ENCODE measurements around the gene TNFRSF1B. TPM values are rescaled to one million over a fixed set of nuclear protein-coding genes. Genes with fewer than 3 reads are reported as not detected.

TNFRSF1B gene
- total and polyA plus RNA-seq, 5 donors from 2014 or later, result 252 to 450 (median 394) TPM

DNA sequence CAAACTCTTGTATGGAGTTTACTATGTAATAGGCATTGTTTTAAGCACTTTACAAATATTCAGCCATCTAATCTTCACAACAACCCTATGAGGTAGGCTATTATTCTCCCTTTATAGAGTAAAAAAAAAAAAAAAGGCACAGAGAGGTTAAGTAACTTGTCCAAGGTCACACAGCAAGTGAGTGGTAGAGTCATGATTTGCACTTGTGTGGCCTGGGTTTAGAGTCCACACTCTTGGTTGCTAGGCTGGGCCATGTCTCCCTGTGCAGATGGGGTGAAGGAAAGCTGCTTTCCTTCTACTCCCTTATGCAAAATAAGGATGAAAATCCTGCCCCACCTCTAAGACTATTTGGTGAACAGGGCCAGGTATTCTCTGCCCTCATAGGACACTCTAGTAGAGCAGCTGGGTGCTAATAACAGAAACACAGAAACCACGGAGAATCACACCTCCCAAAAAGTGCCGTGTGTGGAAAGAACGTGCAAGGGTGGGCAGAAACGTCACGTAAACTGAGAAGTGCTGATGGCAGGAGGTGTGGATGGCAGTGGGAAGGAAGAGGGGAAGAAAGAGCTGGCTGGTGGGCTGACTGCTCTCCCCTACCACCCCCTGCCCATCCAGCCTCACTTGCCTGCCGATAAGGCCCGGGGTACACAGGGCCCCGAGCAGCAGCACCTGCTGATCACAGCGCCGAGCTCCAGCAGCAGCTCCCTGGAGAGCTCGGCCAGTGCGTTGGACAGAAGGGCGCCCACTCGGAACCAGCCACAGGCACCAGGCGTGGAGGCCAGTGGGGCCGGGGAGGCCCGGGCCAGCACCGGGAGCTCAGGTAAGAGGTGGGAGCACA is 34.8 kb downstream of the TNFRSF1B start:
- no peaks in the 10 kb centered on the region for H3K9me3 Mint-ChIP-seq
- H3K27me3 ChIP-seq (ENCODE audit: control insufficient read depth, insufficient read depth, low read length), result no peaks in the 10 kb centered on the region
- H3K4me1 Mint-ChIP-seq, result peaks cover 19 to 88% (median 39%) of the 10 kb centered on the region in 4 donors
- H3K36me3 Mint-ChIP-seq, result peaks cover 28% of the 10 kb centered on the region
- DNase-seq (peak in 1 of 3 donors; percentile 20), ATAC-seq (ENCODE audit: low read depth in 2 of 2) (no peak)
- peak overlapping the region in 2 of 4 donors; percentile 66 to 73 for H3K4me3 Mint-ChIP-seq
- no peaks in the 10 kb centered on the region for H3K9me3 ChIP-seq (ENCODE audit: control insufficient read depth in 2 of 2, low read length in 2 of 2)
- no peak overlapping the region for H3K4me3 ChIP-seq (ENCODE audit: low read depth, low read length)
- H3K4me1 ChIP-seq (ENCODE audit: control insufficient read depth, insufficient read depth, low read length, poor library complexity, severe bottlenecking), result peaks cover 55% of the 10 kb centered on the region
- no peaks in the 10 kb centered on the region for H3K27me3 Mint-ChIP-seq
- peak overlapping the region; percentile 75 for H3K27ac ChIP-seq (ENCODE audit: insufficient read depth, low read length, poor library complexity, severe bottlenecking)
- peaks cover 79% of the 10 kb centered on the region for H3K36me3 ChIP-seq (ENCODE audit: control insufficient read depth, insufficient read depth, low read length)
- H3K27ac Mint-ChIP-seq, result peak overlapping the region; percentile 72 to 94 (median 83)

DNA sequence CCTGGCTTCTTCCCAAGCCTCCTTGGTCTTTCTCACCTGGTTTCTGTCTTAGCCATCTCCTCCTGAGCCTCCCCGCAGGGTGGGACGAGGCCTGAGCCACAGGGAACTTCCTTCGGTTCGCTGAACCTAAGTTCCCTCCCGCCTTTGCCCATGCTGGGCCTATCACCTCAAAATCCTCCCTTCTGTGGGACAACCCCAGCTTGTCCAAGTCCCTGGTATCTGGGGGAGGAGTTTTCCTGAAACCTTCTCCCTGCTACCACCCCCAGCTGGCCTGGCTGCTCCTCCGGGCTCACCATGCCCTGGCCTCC is 35.4 kb downstream of the TNFRSF1B start:
- Histone ChIP-seq H3K36me3 (ENCODE audit: control insufficient read depth, insufficient read depth, low read length) (peaks cover 80% of the 10 kb centered on the region), H3K27ac (ENCODE audit: insufficient read depth, low read length, poor library complexity, severe bottlenecking) (peak overlapping the region; percentile 75), H3K4me1 (ENCODE audit: control insufficient read depth, insufficient read depth, low read length, poor library complexity, severe bottlenecking) (peaks cover 60% of the 10 kb centered on the region), H3K9me3 (ENCODE audit: control insufficient read depth in 2 of 2, low read length in 2 of 2) (no peaks in the 10 kb centered on the region), H3K4me3 (ENCODE audit: low read depth, low read length) (no peak overlapping the region), H3K27me3 (ENCODE audit: control insufficient read depth, insufficient read depth, low read length) (no peaks in the 10 kb centered on the region)
- peak overlapping the region in 1 of 4 donors; percentile 83 for H3K4me3 Mint-ChIP-seq
- no peaks in the 10 kb centered on the region for H3K9me3 Mint-ChIP-seq
- H3K27me3 Mint-ChIP-seq, result no peaks in the 10 kb centered on the region
- H3K36me3 Mint-ChIP-seq, result peaks cover 28% of the 10 kb centered on the region
- DNase-seq (no peak), ATAC-seq (ENCODE audit: low read depth in 2 of 2) (no peak)
- H3K4me1 Mint-ChIP-seq, result peaks cover 19 to 84% (median 37%) of the 10 kb centered on the region in 4 donors
- H3K27ac Mint-ChIP-seq, result peak overlapping the region in 2 of 3 donors; percentile 91 to 94

GRCh38 chr1:12202577-12202976 is 35.8 kb downstream of the TNFRSF1B start:
- no peak overlapping the region for H3K4me3 ChIP-seq (ENCODE audit: low read depth, low read length)
- Mint-ChIP-seq H3K4me3 (peak overlapping the region; percentile 39 to 83 (median 58)), H3K4me1 (peaks cover 19 to 80% (median 37%) of the 10 kb centered on the region in 4 donors), H3K9me3 (no peaks in the 10 kb centered on the region), H3K36me3 (peaks cover 28% of the 10 kb centered on the region), H3K27me3 (no peaks in the 10 kb centered on the region), H3K27ac (peak overlapping the region; percentile 91 to 94 (median 92))
- no peaks in the 10 kb centered on the region for H3K27me3 ChIP-seq (ENCODE audit: control insufficient read depth, insufficient read depth, low read length)
- H3K36me3 ChIP-seq (ENCODE audit: control insufficient read depth, insufficient read depth, low read length), result peaks cover 78% of the 10 kb centered on the region
- H3K27ac ChIP-seq (ENCODE audit: insufficient read depth, low read length, poor library complexity, severe bottlenecking), result peak overlapping the region; percentile 75
- peaks cover 61% of the 10 kb centered on the region for H3K4me1 ChIP-seq (ENCODE audit: control insufficient read depth, insufficient read depth, low read length, poor library complexity, severe bottlenecking)
- H3K9me3 ChIP-seq (ENCODE audit: control insufficient read depth in 2 of 2, low read length in 2 of 2), result no peaks in the 10 kb centered on the region
- no peak for ATAC-seq (ENCODE audit: low read depth in 2 of 2)
- DNase-seq, result peak in 1 of 3 donors; percentile 16

DNA sequence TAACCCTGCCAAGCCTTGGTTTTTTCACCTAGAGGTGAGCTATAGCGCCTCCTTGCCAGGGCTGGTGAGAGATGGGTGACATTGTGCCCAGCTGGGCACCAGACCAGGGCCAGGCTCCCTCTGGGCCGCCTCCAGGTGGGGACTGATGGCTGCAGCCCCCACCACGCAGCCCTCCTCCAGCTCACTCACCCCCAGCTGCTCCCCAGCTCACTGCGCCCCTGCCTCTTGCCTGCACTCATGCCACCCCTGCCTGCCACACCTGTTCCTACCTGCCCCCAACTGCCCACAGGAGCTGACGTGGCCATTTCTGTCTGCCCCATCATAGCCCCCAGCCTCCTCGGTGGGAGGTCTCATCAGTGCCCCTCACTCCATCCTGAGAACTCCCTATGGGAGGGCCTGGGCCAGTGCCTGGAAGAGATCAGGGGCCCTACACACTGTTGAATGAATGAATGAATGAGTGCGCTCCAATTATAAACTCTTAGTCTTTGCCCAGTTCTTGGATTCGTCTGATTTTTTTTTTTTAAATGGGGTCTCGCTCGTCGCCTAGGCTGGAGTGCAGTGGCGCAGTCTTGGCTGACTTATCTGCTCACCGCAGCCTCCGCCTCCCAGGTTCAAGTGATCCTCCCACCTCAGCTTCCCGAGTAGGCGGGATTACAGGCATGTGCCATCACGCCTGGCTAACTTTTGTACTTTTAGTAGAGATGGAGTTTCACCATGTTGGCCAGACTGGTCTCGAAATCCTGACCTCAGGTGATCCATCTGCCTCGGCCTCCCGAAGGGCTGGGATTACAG is 36.6 kb downstream of the TNFRSF1B start:
- Histone ChIP-seq H3K27ac (ENCODE audit: insufficient read depth, low read length, poor library complexity, severe bottlenecking) (peak overlapping the region; percentile 75), H3K4me3 (ENCODE audit: low read depth, low read length) (no peak overlapping the region), H3K36me3 (ENCODE audit: control insufficient read depth, insufficient read depth, low read length) (peaks cover 81% of the 10 kb centered on the region), H3K9me3 (ENCODE audit: control insufficient read depth in 2 of 2, low read length in 2 of 2) (no peaks in the 10 kb centered on the region), H3K4me1 (ENCODE audit: control insufficient read depth, insufficient read depth, low read length, poor library complexity, severe bottlenecking) (peaks cover 66% of the 10 kb centered on the region), H3K27me3 (ENCODE audit: control insufficient read depth, insufficient read depth, low read length) (no peaks in the 10 kb centered on the region)
- Mint-ChIP-seq H3K9me3 (no peaks in the 10 kb centered on the region), H3K4me3 (peak overlapping the region; percentile 39 to 83 (median 72)), H3K27ac (peak overlapping the region; percentile 91 to 94 (median 92)), H3K27me3 (no peaks in the 10 kb centered on the region), H3K36me3 (peaks cover 30% of the 10 kb centered on the region), H3K4me1 (peaks cover 19 to 83% (median 41%) of the 10 kb centered on the region in 4 donors)
- ATAC-seq (ENCODE audit: low read depth in 2 of 2), result peak in 1 of 2 donors; percentile 6
- DNase-seq, result peak in 1 of 3 donors; percentile 45

DNA sequence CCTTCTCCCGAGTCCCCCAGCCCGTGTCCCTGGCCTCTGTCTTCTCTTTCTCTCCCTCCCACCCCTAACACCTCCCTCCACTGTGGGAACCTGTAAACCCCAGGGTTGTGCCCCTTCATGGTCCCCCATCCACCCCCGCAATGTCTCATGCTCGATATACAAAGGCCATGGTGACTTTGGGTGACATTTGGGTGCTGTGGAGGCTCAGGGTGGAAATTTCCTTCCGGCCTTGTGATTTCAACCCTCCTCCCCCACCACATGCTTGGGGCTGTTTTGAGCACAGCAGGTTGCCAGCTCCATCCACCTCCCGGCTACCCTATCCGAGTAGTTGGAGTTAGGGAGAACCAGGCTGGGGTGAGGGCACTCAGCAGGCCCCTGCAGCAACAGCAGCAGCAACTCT is 37.3 kb downstream of the TNFRSF1B start:
- peak overlapping the region; percentile 13 for H3K4me3 ChIP-seq (ENCODE audit: low read depth, low read length)
- Mint-ChIP-seq H3K4me3 (peak overlapping the region; percentile 69 to 83 (median 78)), H3K9me3 (no peaks in the 10 kb centered on the region), H3K27me3 (no peaks in the 10 kb centered on the region), H3K27ac (peak overlapping the region; percentile 91 to 95 (median 94)), H3K36me3 (peaks cover 33% of the 10 kb centered on the region), H3K4me1 (peaks cover 24 to 87% (median 47%) of the 10 kb centered on the region in 4 donors)
- peak overlapping the region; percentile 75 for H3K27ac ChIP-seq (ENCODE audit: insufficient read depth, low read length, poor library complexity, severe bottlenecking)
- no peaks in the 10 kb centered on the region for H3K9me3 ChIP-seq (ENCODE audit: control insufficient read depth in 2 of 2, low read length in 2 of 2)
- H3K36me3 ChIP-seq (ENCODE audit: control insufficient read depth, insufficient read depth, low read length), result peaks cover 79% of the 10 kb centered on the region
- H3K27me3 ChIP-seq (ENCODE audit: control insufficient read depth, insufficient read depth, low read length), result no peaks in the 10 kb centered on the region
- DNase-seq (peak in 2 of 3 donors; percentile 53 to 79), ATAC-seq (ENCODE audit: low read depth in 2 of 2) (peak; percentile 33 to 42)
- H3K4me1 ChIP-seq (ENCODE audit: control insufficient read depth, insufficient read depth, low read length, poor library complexity, severe bottlenecking), result peaks cover 70% of the 10 kb centered on the region

GRCh38 chr1:12204754-12205658 is 38.2 kb downstream of the TNFRSF1B start:
- Mint-ChIP-seq H3K27me3 (no peaks in the 10 kb centered on the region), H3K4me1 (peaks cover 23 to 87% (median 50%) of the 10 kb centered on the region in 4 donors), H3K9me3 (no peaks in the 10 kb centered on the region), H3K36me3 (peaks cover 33% of the 10 kb centered on the region), H3K27ac (peak overlapping the region; percentile 91 to 95 (median 94)), H3K4me3 (peak overlapping the region; percentile 22 to 83 (median 67))
- H3K36me3 ChIP-seq (ENCODE audit: control insufficient read depth, insufficient read depth, low read length), result peaks cover 72% of the 10 kb centered on the region
- peaks cover 74% of the 10 kb centered on the region for H3K4me1 ChIP-seq (ENCODE audit: control insufficient read depth, insufficient read depth, low read length, poor library complexity, severe bottlenecking)
- H3K9me3 ChIP-seq (ENCODE audit: control insufficient read depth in 2 of 2, low read length in 2 of 2), result no peaks in the 10 kb centered on the region
- no peak overlapping the region for H3K4me3 ChIP-seq (ENCODE audit: low read depth, low read length)
- no peak for ATAC-seq (ENCODE audit: low read depth in 2 of 2)
- H3K27ac ChIP-seq (ENCODE audit: insufficient read depth, low read length, poor library complexity, severe bottlenecking), result peak overlapping the region; percentile 75
- no peaks in the 10 kb centered on the region for H3K27me3 ChIP-seq (ENCODE audit: control insufficient read depth, insufficient read depth, low read length)
- DNase-seq, result peak in 1 of 3 donors; percentile 27

GRCh38 chr1:12206238-12206637 is 39.4 kb downstream of the TNFRSF1B start:
- peaks cover 81% of the 10 kb centered on the region for H3K4me1 ChIP-seq (ENCODE audit: control insufficient read depth, insufficient read depth, low read length, poor library complexity, severe bottlenecking)
- Mint-ChIP-seq H3K4me3 (peak overlapping the region in 1 of 4 donors; percentile 75), H3K27me3 (peaks cover 5% of the 10 kb centered on the region), H3K27ac (peak overlapping the region; percentile 38 to 94 (median 90)), H3K36me3 (peaks cover 33% of the 10 kb centered on the region), H3K9me3 (no peaks in the 10 kb centered on the region), H3K4me1 (peaks cover 18 to 88% (median 56%) of the 10 kb centered on the region in 4 donors)
- H3K9me3 ChIP-seq (ENCODE audit: control insufficient read depth in 2 of 2, low read length in 2 of 2), result no peaks in the 10 kb centered on the region
- H3K27ac ChIP-seq (ENCODE audit: insufficient read depth, low read length, poor library complexity, severe bottlenecking), result no peak overlapping the region
- no peak overlapping the region for H3K4me3 ChIP-seq (ENCODE audit: low read depth, low read length)
- no peak for ATAC-seq (ENCODE audit: low read depth in 2 of 2)
- peak in 1 of 3 donors; percentile 44 for DNase-seq
- no peaks in the 10 kb centered on the region for H3K27me3 ChIP-seq (ENCODE audit: control insufficient read depth, insufficient read depth, low read length)
- H3K36me3 ChIP-seq (ENCODE audit: control insufficient read depth, insufficient read depth, low read length), result peaks cover 61% of the 10 kb centered on the region

All from CD4-positive, CD25-positive, alpha-beta regulatory T cell (primary cell).